CD8-positive, alpha-beta memory T cell (primary cell): ENCODE data around the gene SLC44A4. TPM values are rescaled to one million over a fixed set of nuclear protein-coding genes. Genes with fewer than 3 reads are reported as not detected.
"Not testable (repeated sequence)": the region's sequence is repeated elsewhere in the genome, so short reads cannot be mapped to it uniquely, and the experiment has no call there.

Experiments used
- CTCF ChIA-PET: fragments of 350-600 bp; sonication (Branson Sonifier 250); formaldehyde crosslinking; loops from one replicate; lab custom pipeline; 2021; ENCODE audit warnings: antibody characterized with exemption; lab: Charles Lee
- POLR2A ChIA-PET: fragments of 350-600 bp; sonication (Branson Sonifier 250); formaldehyde crosslinking; loops from one replicate; lab custom pipeline; 2021; ENCODE audit warnings: antibody characterized with exemption; lab: Charles Lee
- DNase-seq, 5 donors: peaks; one replicate each; pipeline versions ENCODE4 v3.0.0 to v3.0.0-alpha.2; 2020 to 2022; ENCODE audit warnings: mixed read lengths in 1 of 5
- H3K27ac ChIP-seq: one replicate; pipeline ENCODE4 v1.7.0; 2013; ENCODE audit warnings: low read depth, mild to moderate bottlenecking, low read length, moderate library complexity
- H3K27me3 ChIP-seq: 2 replicates; pipeline ENCODE4 v1.7.0; 2013; ENCODE audit warnings: low read length, mild to moderate bottlenecking; ENCODE audit not compliant: insufficient read depth, poor library complexity, severe bottlenecking
- H3K36me3 ChIP-seq: 2 replicates; pipeline ENCODE4 v1.7.0; 2013; ENCODE audit warnings: mild to moderate bottlenecking, low read length, moderate library complexity; ENCODE audit not compliant: insufficient read depth
- H3K4me1 ChIP-seq: 2 replicates; pipeline ENCODE4 v1.7.0; 2013; ENCODE audit warnings: mild to moderate bottlenecking, low read length, moderate library complexity; ENCODE audit not compliant: insufficient read depth
- H3K4me3 ChIP-seq: 2 replicates; pipeline ENCODE4 v1.7.0; 2013; ENCODE audit warnings: mild to moderate bottlenecking, low read length
- H3K9me3 ChIP-seq: 2 replicates; pipeline ENCODE4 v1.7.0; 2013; ENCODE audit warnings: mild to moderate bottlenecking, low read length
- H3K27ac Mint-ChIP-seq, 8 donors: one replicate each; pipeline ENCODE4 v1.8.0; 2020 to 2021; ENCODE audit warnings: mixed read lengths in 8 of 8, mild to moderate bottlenecking in 6 of 8, inconsistent platforms in 3 of 8, moderate library complexity in 3 of 8
- H3K27me3 Mint-ChIP-seq, 2 donors: one replicate each; pipeline ENCODE4 v1.8.0; 2020 to 2021; ENCODE audit warnings: mixed read lengths in 2 of 2, mild to moderate bottlenecking in 1 of 2, moderate library complexity in 1 of 2
- H3K36me3 Mint-ChIP-seq, 3 donors: one replicate each; pipeline ENCODE4 v1.8.0; 2020 to 2021; ENCODE audit warnings: mixed read lengths in 3 of 3, inconsistent platforms in 1 of 3, mild to moderate bottlenecking in 1 of 3
- H3K4me1 Mint-ChIP-seq, 3 donors: one replicate each; pipeline ENCODE4 v1.8.0; 2020 to 2021; ENCODE audit warnings: mixed read lengths in 3 of 3, inconsistent platforms in 1 of 3, mild to moderate bottlenecking in 1 of 3
- H3K4me3 Mint-ChIP-seq, 7 donors: one replicate each; pipeline ENCODE4 v1.8.0; 2020 to 2021; ENCODE audit warnings: mixed read lengths in 7 of 7, mild to moderate bottlenecking in 6 of 7, moderate library complexity in 4 of 7, inconsistent platforms in 2 of 7
- H3K9me3 Mint-ChIP-seq, 5 donors: one replicate each; pipeline ENCODE4 v1.8.0; 2020 to 2022; ENCODE audit warnings: mixed read lengths in 5 of 5, mild to moderate bottlenecking in 3 of 5, moderate library complexity in 2 of 5, inconsistent platforms in 1 of 5
- polyA plus RNA-seq: library from polyadenylated mRNA; unstranded; fragments of 300-500 nt; fragmentation: Illumina TruSeq; gene quantifications from one replicate; pipeline ENCODE4 v1.2.3, GENCODE V29; 2021
- total RNA-seq, 2 experiments: library from RNA; stranded (reverse); gene quantifications; one replicate each; pipeline ENCODE4 v1.2.3, GENCODE V29; 2021

SLC44A4 gene
- total and polyA plus RNA-seq, 3 experiments from 2014 or later = not detected

GRCh38 chr6:31870385-31870921 lies 8.3 kb downstream of the SLC44A4 start:
- Histone ChIP-seq H3K9me3 (no peaks in the 10 kb centered on the region), H3K36me3 (no peaks in the 10 kb centered on the region), H3K27me3 (no peaks in the 10 kb centered on the region), H3K4me3 (no peak overlapping the region), H3K4me1 (no peaks in the 10 kb centered on the region), H3K27ac (no peak overlapping the region)
- CTCF ChIA-PET = interaction anchor here (0.6 kb wide), 1 partner anchor 41 kb away, joined by 3 read pairs; no protein-coding TSS in a partner anchor
- no peaks in the 10 kb centered on the region for H3K9me3 Mint-ChIP-seq
- H3K27ac Mint-ChIP-seq = no peak overlapping the region
- no peak overlapping the region for H3K4me3 Mint-ChIP-seq
- H3K27me3 Mint-ChIP-seq = peaks cover 0 to 4% of the 10 kb centered on the region in 2 donors
- H3K4me1 Mint-ChIP-seq = peaks cover 0 to 5% (median 0%) of the 10 kb centered on the region in 3 donors
- POLR2A ChIA-PET = no interaction called here
- no peak for DNase-seq
- H3K36me3 Mint-ChIP-seq = no peaks in the 10 kb centered on the region

DNA sequence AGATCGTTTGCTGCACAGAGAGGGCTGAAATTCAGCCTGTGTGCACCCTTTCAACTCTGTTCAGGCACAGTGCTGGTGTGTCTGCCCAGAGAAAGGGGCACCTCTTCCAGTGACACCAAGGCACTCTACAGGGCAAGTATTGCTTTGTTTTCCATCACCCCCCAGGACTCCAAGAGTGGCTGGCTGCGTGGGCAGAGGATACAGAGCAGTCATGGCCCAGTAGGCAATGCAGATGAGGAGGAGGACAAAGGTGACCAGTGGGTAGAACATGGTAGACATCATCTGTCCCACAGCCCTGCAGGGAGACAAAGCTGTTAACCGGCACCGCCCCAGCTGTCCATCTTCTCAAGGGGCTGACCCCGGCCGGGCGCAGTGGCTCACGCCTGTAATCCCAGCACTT lies 9.5 kb downstream of the SLC44A4 start:
- Mint-ChIP-seq H3K4me3 (no peak overlapping the region), H3K27me3 (peaks cover 0 to 4% of the 10 kb centered on the region in 2 donors), H3K9me3 (no peaks in the 10 kb centered on the region), H3K27ac (peak overlapping the region in 1 of 8 donors; percentile 79), H3K36me3 (no peaks in the 10 kb centered on the region), H3K4me1 (peaks cover 0 to 5% (median 2%) of the 10 kb centered on the region in 3 donors)
- Histone ChIP-seq H3K27ac (no peak overlapping the region), H3K9me3 (no peaks in the 10 kb centered on the region), H3K4me1 (peaks cover 3% of the 10 kb centered on the region), H3K36me3 (no peaks in the 10 kb centered on the region), H3K27me3 (no peaks in the 10 kb centered on the region), H3K4me3 (no peak overlapping the region)
- POLR2A ChIA-PET = no interaction called here
- CTCF ChIA-PET = interaction anchor here (0.9 kb wide), 1 partner anchor 18 kb away, joined by 3 read pairs; no protein-coding TSS in a partner anchor
- no peak for DNase-seq

GRCh38 chr6:31868658-31868971 lies 10.2 kb downstream of the SLC44A4 start:
- H3K9me3 ChIP-seq, H3K4me3 Mint-ChIP-seq, H3K9me3 Mint-ChIP-seq, H3K4me1 ChIP-seq, DNase-seq, H3K27ac ChIP-seq, H3K4me3 ChIP-seq, H3K27ac Mint-ChIP-seq, H3K4me1 Mint-ChIP-seq, POLR2A ChIA-PET, H3K36me3 ChIP-seq, H3K27me3 Mint-ChIP-seq, H3K27me3 ChIP-seq, H3K36me3 Mint-ChIP-seq: not testable (repeated sequence)
- CTCF ChIA-PET = interaction anchor here (0.9 kb wide), 2 partner anchors 15 to 19 kb away, joined by 3 to 4 read pairs; no protein-coding TSS in a partner anchor

DNA sequence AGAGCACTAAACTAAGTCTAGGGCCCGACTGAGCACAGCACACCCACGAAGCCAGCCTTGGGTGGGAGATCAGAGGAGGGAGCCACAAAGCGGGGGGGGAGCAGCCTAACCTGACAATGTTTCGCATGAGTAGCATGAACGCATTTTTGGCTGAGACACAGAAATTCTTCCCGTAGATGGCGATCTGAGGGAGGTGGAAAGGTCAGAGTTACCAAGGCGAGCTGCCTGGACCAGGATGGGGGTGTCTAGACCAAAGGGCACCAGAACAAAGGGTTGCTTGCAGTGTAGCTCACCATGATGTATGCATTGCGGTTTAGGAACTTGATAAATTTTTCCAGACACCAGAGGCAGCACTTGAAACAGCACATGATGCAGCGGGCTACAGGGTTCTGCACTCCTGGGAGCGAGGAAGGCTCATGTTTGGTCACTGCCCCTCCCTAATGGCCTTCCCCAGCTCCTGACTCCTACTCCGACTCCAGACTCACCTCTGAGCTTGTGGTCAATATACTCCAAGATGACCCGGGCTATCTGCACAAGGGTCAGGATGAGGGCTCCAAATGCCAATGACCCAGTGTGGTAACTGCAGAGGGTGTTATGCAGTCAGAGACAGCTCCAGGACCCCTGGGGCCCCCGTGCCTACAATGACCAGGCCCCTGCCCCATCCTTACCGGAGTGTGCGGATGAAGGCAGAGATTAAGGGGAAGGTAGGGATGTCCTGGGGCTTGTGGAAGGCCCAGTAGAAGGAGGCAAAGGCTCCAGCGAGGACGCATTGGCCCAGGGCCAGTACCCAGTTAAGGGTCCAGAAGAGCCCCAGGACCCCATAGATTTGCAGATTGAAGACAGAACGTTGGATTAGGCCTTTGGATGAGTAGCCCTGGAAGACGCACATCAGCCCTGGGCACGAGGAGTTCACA lies 13.3 kb downstream of the SLC44A4 start:
- CTCF ChIA-PET = interaction anchor here (1.1 to 1.5 kb wide), 3 partner anchors 24 to 34 kb away, joined by 3 read pairs; no protein-coding TSS in a partner anchor
- H3K27ac Mint-ChIP-seq = peak overlapping the region in 4 of 8 donors; percentile 17 to 82 (median 50)

DNA sequence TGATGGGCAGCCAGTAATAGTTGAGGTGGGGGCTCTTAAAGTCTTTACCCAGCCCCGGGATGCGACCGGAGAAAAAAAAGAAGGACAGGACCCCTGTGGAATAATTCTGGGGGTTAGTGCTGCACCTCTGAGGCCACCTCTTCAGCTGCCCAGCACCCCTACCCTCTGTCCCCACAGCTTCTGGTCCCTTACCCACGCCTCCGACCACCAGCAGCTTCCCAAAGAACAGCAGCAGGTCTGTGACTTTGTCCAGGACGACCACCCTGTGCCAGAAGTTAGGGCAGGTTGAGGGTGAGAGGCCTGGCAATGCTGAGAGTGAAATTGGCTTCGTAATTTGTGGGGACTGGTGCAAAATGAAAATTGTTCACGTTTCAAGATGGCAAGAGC lies 14.0 kb downstream of the SLC44A4 start:
- Mint-ChIP-seq H3K4me1 (peaks cover 25 to 26% (median 26%) of the 10 kb centered on the region in 3 donors), H3K36me3 (peaks cover 0 to 29% (median 0%) of the 10 kb centered on the region in 3 donors), H3K27ac (peak overlapping the region in 3 of 8 donors; percentile 27 to 82 (median 73)), H3K27me3 (peaks cover 0 to 4% of the 10 kb centered on the region in 2 donors), H3K9me3 (no peaks in the 10 kb centered on the region), H3K4me3 (peak overlapping the region in 1 of 7 donors; percentile 19)
- POLR2A ChIA-PET = interaction anchor here (2.2 kb wide), 1 partner anchor 135 kb away, joined by 9 read pairs; the partner anchor contains the start of gene DDAH2
- no peak for DNase-seq
- H3K27me3 ChIP-seq = no peaks in the 10 kb centered on the region
- H3K9me3 ChIP-seq = no peaks in the 10 kb centered on the region
- H3K36me3 ChIP-seq = peaks cover 8% of the 10 kb centered on the region
- CTCF ChIA-PET = interaction anchor here (1.1 to 1.5 kb wide), 2 partner anchors 24 to 34 kb away, joined by 3 read pairs; no protein-coding TSS in a partner anchor
- peaks cover 21% of the 10 kb centered on the region for H3K4me1 ChIP-seq
- H3K4me3 ChIP-seq = no peak overlapping the region
- H3K27ac ChIP-seq = no peak overlapping the region

More for the DNA sequence above, 13.3 kb downstream of the SLC44A4 start:
- peaks cover 0 to 4% of the 10 kb centered on the region in 2 donors for H3K27me3 Mint-ChIP-seq
- H3K36me3 Mint-ChIP-seq = peaks cover 0 to 23% (median 0%) of the 10 kb centered on the region in 3 donors
- no peak overlapping the region for H3K4me3 ChIP-seq
- no peaks in the 10 kb centered on the region for H3K9me3 Mint-ChIP-seq
- H3K27ac ChIP-seq = no peak overlapping the region
- H3K27me3 ChIP-seq = no peaks in the 10 kb centered on the region
- no peaks in the 10 kb centered on the region for H3K9me3 ChIP-seq
- no peak for DNase-seq
- POLR2A ChIA-PET = no interaction called here
- H3K4me1 Mint-ChIP-seq = peaks cover 25 to 26% (median 26%) of the 10 kb centered on the region in 3 donors
- peaks cover 2% of the 10 kb centered on the region for H3K36me3 ChIP-seq
- H3K4me1 ChIP-seq = peaks cover 21% of the 10 kb centered on the region
- peak overlapping the region in 1 of 7 donors; percentile 19 for H3K4me3 Mint-ChIP-seq

DNA sequence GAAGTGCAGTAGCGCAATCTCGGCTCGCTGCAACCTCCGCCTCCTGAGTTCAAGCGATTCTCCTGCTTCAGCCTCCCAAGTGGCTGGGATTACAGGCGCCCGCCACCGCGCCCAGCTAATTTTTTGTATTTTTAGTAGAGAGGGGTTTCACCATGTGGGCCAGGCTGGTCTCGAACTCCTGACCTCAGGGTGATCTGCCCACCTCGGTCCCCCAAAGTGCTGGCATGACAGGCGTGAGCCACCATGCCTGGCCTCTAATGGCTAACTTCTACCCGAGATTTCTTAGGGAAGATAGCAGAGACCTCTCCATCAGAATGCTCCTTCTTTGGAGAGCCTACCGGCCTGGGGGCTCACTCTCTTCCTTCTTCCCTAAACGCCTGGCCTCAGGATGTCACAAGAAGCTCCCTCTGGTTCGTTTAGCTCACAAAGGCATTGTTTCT lies 14.7 kb downstream of the SLC44A4 start:
- not testable (repeated sequence) for H3K9me3 ChIP-seq, H3K27me3 ChIP-seq, H3K27me3 Mint-ChIP-seq, H3K9me3 Mint-ChIP-seq, DNase-seq
- Histone ChIP-seq H3K4me1 (peaks cover 21% of the 10 kb centered on the region), H3K4me3 (peak overlapping the region; percentile 62), H3K36me3 (peaks cover 15% of the 10 kb centered on the region), H3K27ac (peak overlapping the region; percentile 92)
- CTCF ChIA-PET = interaction anchor here (0.9 to 2.2 kb wide), 11 partner anchors 10 to 318 kb away, joined by 3 to 9 read pairs (median 4); partner anchors contain the start of genes ATP6V1G2, BAG6 and GPANK1
- Mint-ChIP-seq H3K27ac (peak overlapping the region; percentile 82 to 97 (median 94)), H3K4me1 (peaks cover 25 to 26% (median 26%) of the 10 kb centered on the region in 3 donors), H3K36me3 (peaks cover 0 to 36% (median 1%) of the 10 kb centered on the region in 3 donors), H3K4me3 (peak overlapping the region; percentile 80 to 97 (median 93))
- POLR2A ChIA-PET = interaction anchor here (0.6 to 2.2 kb wide), 6 partner anchors 21 to 195 kb away, joined by 3 to 12 read pairs (median 6); partner anchors contain the start of genes DDAH2, HSPA1A and HSPA1L

GRCh38 chr6:31862344-31863235 lies 16.2 kb downstream of the SLC44A4 start, which contains the start of gene NEU1:
NEU1 (minus strand) TSS chr6:31862821; CDS start chr6:31862776, 45 bp downstream.
- Histone ChIP-seq H3K4me1 (peaks cover 21% of the 10 kb centered on the region), H3K9me3 (no peaks in the 10 kb centered on the region), H3K36me3 (peaks cover 20% of the 10 kb centered on the region), H3K27ac (peak within 1 kb of the TSS; percentile 95), H3K4me3 (peak within 1 kb of the TSS; percentile 87), H3K27me3 (no peaks in the 10 kb centered on the region)
- no peaks in the 10 kb centered on the region for H3K9me3 Mint-ChIP-seq
- peaks cover 0 to 44% (median 2%) of the 10 kb centered on the region in 3 donors for H3K36me3 Mint-ChIP-seq
- CTCF ChIA-PET = interaction anchor here (1.0 to 2.2 kb wide), 17 partner anchors 12 to 316 kb away, joined by 3 to 10 read pairs (median 4); partner anchors contain the start of genes ATP6V1G2, BAG6, C6orf47 and EHMT2
- H3K27me3 Mint-ChIP-seq = peaks cover 0 to 4% of the 10 kb centered on the region in 2 donors
- H3K4me1 Mint-ChIP-seq = peaks cover 25 to 26% (median 26%) of the 10 kb centered on the region in 3 donors
- POLR2A ChIA-PET = interaction anchor here (0.6 to 2.2 kb wide), 21 partner anchors 19 to 1109 kb away, joined by 3 to 13 read pairs (median 4); partner anchors contain the start of genes ABHD16A, BAG6, C6orf47 and DDAH2
- peak; percentile 99 to 100 (median 99) for DNase-seq
- H3K4me3 Mint-ChIP-seq = peak within 1 kb of the TSS; percentile 80 to 97 (median 93)
- H3K27ac Mint-ChIP-seq = peak within 1 kb of the TSS; percentile 82 to 97 (median 94)
